NCI-H187 (cell line): ENCODE data around the gene C2orf76.
"Not testable (repeated sequence)": the region's sequence is repeated elsewhere in the genome, so short reads cannot be mapped to it uniquely, and the experiment has no call there.

Source experiments
- DNase-seq, 2 experiments: peaks; one replicate each; lab custom pipeline; 2025; lab: John Stamatoyannopoulos, UW

Gene C2orf76

DNA sequence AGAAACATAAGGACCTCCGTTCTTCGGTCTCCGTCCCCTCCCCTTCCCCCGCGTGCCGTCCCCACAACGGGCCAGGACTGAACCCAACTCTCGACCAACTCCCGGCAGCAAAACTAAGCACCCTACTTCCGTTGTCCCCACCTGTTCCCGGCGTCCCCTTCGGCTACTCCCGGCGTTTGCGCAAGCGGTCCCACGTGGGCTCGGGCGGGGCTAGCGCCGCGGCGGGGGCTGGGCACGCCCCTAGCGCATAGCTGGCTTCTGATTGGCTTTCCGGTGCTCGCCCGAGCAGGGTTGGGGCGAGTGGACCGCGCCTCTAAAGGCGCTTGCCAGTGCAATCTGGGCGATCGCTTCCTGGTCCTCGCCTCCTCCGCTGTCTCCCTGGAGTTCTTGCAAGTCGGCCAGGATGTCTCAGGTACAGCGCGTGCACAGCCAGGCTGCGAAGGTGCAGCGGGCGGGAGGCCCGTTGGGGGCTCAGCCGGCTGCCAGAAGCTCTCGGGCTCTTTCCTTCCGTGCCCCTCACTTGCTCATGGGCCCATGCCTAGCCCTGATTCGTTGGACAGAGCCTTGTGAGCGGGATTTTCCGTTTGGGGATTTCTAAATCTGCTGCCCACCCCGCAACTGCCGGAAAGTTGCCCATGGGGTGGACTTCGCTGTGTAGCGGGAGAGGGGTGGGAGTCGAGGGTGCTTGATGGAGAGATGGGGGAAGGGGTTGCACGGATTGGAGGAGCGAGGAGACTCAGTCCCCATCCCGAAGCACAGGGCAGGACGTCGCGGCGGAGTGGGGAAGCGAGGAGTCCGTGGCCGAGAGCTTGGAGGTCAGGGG lies at the start of gene C2orf76, which contains the start of gene DBI:
C2orf76 (minus strand) TSS at position 186 of the 823 bp plus-strand sequence. CDS start 26,875 bp downstream, outside the sequence.
DBI (plus strand) TSS at position 329 of the 823 bp plus-strand sequence; CDS start at position 404, 75 bp downstream.
- DNase-seq = peak; percentile 73 to 83

DNA sequence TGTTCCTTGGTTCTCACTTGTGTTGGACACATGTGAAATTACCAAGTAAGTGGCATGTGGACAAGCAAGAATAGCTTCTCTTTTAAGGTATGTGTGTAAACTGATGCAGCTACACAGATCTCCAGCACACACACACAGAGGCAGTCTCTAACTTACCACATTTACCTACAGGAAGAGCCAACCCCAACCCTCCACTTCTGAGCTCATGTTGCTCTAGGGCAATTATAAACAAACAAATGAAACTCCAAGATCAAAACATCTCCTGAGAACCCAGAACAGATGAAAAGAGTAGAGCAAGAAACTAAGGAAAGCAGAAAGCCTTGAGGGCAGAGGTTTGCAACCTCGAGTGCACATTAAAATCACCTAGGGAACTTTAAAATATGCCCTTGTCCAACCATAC lies 49.0 kb upstream of the C2orf76 start:
- no peak for DNase-seq

DNA sequence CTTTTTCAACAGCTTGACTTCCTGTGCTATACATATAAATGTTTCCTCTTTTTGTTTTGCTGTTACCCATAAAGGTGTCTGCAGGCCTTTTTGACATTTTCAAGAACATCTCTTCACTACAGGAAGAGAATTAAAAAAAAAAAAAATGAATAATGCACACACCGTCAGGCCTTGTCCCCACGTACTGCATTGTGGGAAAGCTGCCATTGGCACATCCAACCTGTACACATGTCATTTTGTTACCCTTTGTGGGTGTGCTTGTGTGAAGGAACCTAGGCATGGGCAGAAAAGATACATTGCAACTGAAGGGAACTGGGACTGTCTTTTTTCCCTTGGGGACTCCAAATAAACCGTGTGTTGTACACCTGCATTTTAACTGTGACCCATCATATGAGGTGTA lies 48.3 kb upstream of the C2orf76 start:
- no peak for DNase-seq

DNA sequence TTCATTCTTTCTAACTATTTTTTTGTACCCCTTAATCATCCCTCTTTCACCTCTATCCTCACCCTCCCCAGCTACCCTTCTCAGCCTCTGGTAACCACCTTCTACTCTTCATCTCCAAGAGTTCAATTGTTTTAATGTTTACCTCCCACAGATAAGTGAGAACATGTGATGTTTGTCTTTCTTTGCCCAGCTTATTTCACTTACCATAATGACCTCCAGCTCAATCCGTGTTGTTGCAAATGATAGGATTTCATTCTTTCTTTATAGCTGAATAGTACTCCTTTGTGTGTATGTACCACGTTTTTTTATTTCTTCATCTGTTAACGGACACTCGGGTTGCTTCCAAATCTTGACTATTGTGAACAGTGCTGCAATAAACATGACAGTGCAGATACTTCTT lies 42.9 kb upstream of the C2orf76 start:
- DNase-seq = no peak

DNA sequence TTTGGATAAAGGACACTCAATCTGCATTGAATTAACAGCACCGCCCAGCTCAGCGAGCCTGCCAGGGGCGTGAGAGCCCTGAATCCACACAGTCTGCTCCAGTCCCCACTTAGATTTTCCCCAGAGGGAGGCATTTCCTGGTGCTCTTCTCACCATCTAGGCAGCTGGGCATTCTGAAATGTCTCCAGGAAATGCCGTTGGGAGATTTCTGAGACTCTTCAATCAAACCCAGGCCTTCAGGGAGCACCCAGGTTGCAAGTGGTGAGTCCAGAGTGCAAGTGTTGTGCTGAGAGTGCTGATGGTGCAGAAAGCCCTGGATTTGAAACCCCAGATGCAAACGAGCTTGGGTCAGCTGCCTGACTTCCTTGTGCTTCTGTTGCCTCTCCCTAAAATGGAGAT lies 41.6 kb upstream of the C2orf76 start:
- DNase-seq = no peak

DNA sequence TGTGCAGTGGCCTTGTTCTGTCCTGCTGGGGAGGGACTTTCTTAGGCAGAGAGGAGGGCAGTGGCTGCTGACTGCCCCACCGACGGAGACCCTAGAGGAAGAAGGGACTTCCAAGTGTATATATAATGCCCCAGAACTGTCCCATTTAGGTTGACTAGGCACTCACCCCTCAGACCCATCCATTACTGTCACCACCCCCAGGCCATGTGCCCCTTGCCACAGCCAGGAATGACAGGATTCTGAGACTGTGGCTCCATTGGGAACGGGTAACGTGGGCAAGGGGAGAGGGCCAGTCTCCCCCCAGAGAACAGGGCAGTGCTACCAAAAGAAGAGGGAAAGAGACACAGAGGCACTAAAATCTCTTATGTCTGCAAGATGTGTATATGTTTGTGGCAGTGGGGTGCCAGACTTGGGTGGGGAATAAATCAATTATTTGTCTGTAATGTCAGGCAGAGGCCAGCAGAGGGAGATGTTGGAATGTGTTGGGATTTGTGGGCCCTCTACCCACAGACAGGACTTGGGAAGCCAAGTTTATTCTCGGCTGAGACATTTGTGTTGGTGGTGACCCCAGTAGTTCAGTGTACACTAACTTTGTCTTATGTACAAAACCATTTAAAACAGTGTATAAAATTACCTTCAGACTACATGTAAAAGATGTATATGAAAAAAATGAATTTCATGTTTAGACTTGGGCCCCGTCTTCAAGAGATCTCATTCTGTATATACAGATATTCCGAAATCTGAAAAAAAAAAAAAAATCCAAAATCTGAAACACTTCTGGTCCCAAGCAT lies 41.0 kb upstream of the C2orf76 start:
- DNase-seq = no peak

DNA sequence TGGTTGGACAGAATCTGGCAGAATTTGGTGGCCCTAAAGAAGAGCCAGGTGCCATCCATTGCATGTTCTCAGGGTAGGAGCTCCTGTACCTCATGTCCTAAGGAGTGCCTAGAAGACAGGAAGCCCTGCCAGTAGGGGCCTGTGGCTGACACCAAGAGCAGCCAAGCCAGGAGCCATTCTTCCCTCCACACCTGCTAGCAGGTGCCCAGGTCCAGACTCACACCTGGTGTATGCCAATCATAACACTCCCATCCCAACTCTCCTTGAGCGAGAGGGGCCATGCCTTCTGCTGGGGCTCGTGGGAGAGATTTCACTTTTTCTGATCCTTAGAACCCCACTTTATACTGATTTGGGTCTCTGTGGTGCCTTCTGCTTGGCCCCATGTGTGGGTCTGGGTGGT lies 38.5 kb upstream of the C2orf76 start:
- DNase-seq = no peak

DNA sequence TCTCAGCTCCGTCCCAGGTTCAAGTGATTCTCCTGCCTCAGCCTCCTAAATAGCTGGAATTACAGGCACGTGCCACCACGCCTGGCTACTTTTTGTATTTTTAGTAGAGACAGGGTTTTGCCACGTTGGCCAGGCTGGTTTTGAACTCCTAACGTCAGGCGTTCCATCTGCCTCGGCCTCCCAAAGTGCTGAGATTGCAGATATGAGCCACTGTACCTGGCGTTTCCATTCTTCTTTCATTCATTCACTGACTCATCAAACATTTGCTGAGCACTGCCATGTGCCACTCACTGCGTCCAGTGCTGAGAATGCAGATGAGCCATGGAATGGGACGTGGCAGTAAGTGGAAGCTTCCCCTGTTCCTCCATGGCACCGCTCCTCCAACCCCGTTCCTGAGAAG lies 37.0 kb upstream of the C2orf76 start:
- DNase-seq = not testable (repeated sequence)

DNA sequence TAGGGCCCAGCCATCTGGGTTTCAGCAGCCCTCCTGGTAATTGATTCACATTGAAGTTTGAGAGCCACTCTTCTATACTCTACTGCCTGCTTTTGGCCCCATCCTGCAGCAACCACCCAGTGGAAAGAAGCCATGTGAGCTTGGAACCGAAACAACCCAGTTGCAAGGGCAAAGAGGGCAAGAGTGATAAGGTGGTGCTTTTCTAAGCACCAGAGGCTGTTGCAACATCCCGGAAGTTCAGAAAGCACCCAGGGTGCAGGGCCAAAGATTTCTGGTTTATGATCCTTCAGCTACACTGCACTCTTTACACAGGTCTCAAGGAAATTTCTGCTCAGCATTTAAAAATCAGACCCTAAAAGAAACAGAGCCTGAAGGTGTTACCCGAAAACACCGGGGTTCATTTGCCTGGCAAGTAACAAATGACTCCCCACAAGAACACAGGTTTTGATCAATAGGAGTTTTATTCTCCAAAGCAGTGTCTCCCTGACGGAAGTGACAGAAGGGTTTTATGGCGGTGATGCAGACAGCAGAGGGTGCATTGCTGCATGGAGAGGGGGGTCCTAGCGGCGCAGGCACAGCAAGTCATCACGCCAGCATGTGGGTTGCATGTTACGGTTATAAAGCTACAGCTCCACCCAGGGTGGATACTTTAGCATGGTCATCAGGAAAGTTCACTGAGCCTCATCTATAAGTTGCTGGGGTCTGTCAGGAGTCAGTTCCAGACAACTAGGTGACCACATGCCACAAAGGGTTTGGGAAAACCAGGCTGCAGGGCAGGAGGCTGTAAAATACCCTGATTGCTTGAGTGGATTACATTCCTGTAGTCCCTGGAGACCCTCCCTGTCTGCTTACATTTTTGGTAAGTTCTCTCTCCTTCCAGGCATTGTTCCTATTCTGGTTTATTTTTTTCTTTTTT lies 36.3 kb upstream of the C2orf76 start:
- DNase-seq = no peak

DNA sequence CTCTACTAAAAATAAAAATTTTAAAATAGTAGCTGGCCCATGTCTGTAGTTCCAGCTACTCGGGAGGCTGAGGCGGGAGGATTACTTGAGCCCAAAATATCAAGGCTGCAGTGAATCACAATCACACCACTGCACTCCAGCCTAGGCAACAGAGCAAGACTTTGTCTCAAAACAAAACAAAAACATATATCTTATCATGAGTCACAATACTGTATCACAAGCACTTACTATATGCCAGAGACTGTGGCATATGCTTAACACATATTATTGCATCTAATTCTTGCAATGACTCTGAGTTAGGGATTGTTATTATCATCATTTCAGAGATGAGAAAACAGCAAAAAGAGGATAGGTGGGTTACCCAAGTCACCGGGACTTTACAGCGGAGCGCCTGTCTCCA lies 35.5 kb upstream of the C2orf76 start:
- no peak for DNase-seq

DNA sequence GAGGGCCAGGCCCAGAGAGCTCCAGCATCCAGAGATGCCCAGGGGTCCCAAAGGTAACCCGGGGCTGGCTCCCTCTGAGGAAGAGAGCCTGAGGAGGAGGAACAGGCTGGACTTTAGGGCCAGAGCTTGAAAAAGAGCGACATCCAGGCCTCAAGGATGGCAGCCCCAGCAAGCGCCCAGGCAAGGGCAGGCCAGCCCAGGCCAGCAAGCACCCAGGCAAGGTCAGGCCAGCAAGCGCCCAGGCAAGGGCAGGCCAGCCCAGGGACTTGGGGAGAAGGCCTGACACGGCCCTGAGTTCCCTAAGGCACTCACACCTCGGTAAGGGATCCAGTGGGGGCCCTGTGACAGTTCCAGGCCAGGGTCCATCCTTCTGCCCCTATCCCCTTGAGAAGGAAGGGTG lies 30.6 kb upstream of the C2orf76 start:
- DNase-seq = no peak

DNA sequence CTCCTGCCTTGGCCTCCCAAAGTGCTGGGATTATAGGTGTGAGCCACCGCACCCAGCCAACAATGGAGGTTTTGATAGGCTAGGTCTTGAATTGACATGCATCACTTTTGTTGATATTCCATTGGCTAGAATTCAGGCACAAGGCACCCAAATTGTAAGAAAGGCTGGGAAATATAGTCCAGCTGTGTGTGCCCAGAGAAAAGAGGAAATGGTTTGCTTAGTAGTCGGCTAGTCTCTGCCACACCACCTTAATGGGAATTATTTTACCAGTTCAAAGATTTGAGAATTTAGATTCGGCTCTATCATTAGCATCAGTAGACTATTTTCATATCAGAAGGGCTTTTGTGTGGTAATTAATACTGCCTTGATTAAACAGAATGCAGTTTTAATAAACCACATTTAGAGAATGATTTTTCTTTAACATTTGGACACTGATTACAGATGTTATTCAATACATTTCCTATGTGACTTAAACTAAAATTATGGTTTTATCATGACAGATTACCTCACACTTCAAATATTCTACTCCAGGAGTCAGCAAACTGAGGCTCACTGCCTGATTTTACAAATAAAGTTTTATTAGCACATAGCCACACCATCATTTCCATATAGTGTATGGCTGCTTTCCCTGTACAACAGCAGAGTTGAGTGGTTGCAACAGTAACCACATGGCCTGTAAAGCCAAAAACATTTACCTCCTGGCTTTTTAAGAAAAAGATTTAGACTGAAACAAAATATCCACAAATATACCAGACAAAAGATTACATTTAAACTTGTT lies 27.5 kb upstream of the C2orf76 start:
- no peak for DNase-seq

DNA sequence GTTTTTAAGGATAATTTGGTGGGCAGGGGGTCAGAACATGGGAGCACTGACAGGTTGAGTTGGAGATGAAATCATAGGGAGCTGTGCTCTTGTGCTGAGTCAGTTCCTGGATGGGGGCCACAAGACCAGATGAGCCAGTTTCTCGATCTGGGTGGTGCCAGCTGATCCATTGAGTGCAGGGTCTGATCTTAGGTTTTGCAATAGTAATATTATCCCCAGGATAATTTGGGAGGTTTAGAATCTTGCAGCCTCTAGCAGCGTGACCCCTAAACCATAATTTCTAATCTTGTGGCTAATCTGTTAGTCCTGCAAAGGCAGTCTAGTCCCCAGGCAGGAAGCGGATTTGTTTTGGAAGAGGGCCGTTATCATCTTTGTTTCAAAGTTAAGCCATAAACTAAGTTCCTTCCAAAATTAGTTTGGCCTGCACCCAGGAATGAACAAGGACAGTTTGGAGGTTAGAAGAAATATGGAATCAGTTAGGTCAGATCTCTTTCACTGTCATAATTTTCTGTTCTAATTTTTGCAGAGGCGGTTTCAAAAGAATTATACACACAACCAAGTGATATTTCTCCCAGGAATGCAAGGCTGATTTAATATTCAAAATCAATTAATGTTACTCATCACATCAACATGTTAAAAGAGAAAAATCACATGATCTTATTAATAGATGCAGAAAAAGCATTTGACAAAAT lies 23.1 kb upstream of the C2orf76 start:
- no peak for DNase-seq

DNA sequence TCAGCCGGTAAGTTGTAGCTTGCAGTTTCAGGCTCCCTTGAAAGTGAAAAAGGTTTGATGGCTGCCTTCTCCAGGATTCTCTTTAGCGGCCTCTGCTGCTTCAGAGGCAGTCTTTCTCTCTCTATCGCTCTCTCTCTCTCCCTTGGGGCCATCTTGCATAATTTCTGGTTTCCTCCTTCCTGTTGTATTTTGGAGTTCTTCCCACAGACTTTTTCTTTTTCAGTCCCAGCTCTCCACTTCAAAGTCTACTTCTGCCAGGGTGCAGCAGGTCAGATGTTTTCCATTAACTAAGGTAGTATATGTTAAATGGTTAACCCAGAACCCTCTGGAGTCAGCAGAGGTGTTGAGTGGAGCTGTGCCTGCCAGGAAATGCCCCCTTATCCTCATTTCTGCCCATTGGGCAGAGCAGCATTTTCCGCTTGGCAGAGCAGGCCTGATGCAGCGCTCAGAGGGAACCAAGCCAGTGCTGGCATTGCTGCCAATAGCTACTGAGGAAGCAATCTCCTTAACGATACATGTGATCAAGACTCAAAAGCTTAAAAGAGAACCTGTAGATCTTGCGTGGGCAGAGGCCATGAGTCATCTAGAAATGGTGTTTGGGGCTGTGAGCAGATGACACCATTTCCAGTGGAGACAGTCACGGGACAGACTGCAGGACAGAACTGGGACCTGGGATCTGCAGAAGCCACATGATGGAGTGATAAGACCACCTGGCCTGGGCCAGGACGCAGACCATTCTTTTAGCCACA lies 20.9 kb upstream of the C2orf76 start:
- DNase-seq = no peak

DNA sequence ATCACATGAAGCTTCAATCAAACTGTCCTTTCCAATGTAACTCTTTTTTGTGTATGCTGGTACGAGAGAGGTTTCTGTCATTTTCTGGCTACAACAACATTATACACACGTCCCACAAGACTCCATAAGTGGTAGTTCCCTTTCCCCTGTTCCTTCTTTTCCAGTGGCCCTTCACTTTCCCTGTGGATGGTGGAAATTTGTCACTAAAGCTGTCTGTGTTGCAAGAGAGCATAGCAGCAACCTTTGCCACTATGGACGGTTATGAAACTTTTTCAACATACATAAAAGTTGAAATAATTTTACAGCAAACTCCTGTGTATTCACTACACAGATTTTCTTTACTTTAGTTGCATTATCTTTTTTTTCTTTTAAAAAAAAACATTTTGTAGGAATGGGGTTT lies 18.8 kb upstream of the C2orf76 start:
- DNase-seq = no peak

DNA sequence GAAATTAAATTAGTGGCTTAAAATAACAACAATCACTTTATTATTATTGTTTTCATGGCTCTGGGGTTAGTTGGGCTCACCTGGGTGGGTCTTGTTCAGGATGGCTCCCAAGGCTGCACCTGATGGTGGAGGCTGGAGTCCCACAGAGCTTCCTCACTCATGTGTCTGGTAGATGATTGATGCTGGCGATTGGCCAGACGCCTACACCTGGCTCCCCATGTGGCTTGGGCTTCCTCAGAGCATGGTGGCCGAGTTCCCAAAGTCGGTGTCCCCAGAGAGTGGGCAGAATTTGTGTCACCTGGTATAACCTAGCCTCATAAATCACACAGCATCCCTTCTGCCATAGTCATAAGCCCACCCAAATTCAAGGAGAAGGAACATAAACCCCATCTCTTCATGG lies 18.3 kb upstream of the C2orf76 start:
- DNase-seq = no peak

DNA sequence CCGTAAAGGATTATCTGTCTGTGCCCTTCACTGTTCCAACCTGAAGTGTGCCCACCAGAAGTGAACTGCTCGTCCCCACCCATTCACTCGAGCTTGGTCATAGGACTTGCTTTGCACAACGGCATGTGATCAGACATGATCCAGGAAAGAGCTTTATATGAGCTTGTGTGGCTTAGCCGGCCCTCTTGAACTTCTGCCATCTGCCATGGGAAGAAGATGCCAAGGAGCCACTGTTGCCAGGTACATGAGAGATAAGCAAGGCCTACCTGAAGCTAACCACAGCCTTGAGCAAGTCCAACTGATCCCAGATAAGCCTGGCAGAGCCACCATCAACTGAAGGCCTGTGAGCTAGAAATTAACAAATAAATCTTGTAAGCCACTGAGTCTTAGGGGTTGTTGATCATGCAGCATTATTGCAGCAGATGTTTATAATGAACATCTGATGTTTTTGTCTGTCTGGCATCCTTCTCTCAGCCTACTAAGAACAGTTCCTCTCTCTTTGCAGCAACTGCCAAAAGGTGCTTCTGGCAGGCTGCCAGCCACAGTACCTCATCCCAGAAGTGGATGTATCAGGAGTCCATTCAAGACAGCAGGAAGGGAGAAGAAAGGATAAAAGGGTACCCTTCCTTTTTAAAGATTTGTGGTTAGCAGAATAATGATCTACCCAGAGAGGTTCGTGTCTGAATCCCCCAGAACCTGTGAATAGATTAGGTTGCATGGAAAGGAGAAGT lies 16.9 kb upstream of the C2orf76 start:
- no peak for DNase-seq

DNA sequence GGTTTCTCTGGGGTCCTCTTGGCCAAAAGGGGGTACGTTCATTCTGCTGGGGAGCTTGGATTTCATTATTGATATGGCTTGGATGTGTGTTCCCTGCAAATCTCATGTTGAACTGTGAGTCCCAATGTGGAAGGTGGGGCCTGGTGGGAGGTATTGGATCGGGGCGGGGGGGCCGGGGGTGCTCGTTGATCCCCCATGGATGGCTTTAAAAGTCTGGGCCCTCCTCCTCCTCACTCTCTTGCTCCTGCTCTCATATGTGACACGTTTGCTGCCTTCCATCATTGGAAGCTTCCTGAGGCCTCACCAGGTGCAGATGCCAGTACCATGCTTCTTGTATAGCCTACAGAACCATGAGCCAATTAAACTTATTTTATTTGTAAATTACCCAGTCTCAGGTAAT lies 11.9 kb upstream of the C2orf76 start:
- DNase-seq = no peak

DNA sequence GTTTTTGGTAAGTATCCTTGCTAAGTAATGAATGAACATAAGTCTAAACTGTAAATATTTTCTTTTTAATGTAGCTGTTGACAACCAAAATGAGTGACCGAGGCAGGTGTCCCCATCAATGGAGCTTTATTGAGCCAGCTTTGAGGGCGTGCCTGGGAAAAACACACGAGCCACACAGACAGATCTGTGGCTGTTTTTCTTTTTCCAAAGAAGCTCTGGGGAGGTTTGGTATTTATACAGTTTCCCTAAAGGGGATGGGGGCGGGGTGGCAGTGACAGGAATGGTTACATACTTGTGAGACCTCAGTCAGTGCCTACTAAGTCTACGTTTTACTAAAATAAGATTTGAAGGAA lies 11.3 kb upstream of the C2orf76 start:
- no peak for DNase-seq
